ENCODE measurements around the gene ZMYND10.

- peak in 4 of 11 experiments; percentile 17 to 35 (median 24) for TF ChIP-seq CTCF (IDR thresholded peaks at IDR 0.05 in 8 of 11, conservative IDR thresholded peaks at IDR 0.05 in 3 of 11)
- peak in 1 of 3 donors; percentile 14 for TF ChIP-seq POLR2A (IDR thresholded peaks at IDR 0.05)
These were observed 53.1 kb downstream of the ZMYND10 start, which contains the start of gene IFRD2 for GRCh38 chr3:50292159-50293078.
